ENCODE data around the gene GNG5.

DNA sequence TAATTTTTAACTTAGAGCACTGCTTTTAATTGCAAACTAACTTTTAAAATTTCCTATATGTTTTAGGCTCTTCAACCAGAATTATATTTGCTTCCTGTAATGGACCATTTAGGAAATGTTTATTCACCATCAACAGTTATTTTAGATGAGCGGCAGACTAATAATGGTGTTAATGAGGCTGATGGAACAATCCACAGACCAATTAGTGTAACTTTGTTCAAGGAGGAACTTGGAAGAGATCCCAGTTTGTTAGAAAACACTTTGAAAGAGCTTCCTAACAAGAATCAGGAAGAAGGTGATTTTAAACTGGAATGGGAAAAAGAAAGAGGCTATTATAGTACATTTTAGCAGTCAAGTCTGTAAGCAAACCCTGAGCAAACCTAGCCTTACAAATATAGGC is 19.4 kb upstream of the GNG5 start:
- TF ChIP-seq POLR2A (IDR thresholded peaks at IDR 0.05; ENCODE audit: low read depth, low read length): no peak
- TF ChIP-seq POLR2AphosphoS5 (IDR thresholded peaks at IDR 0.05; ENCODE audit: low read depth, low read length): no peak
